SU-DHL-6 (cell line): ENCODE measurements around the gene GUCY1A1.

Experiments used
- CTCF ChIP-seq: fragments of 200-600 bp; sonication (generic); IDR thresholded peaks from one replicate; pipeline ENCODE4 v1.5.1; 2017; ENCODE audit warnings: antibody characterized with exemption, mild to moderate bottlenecking, low read length, moderate library complexity; ENCODE audit not compliant: insufficient read depth, poor library complexity, severe bottlenecking
- EZH2phosphoT487 ChIP-seq: fragments of 200-600 bp; sonication (generic), shearing (Covaris generic); conservative IDR thresholded peaks from 2 replicates; pipeline ENCODE4 v1.6.1; 2018; ENCODE audit warnings: mild to moderate bottlenecking, antibody characterized with exemption, low read length, moderate library complexity, mixed read lengths

- no peak for TF ChIP-seq CTCF
- TF ChIP-seq EZH2phosphoT487, result no peak
These were observed 48.3 kb upstream of the GUCY1A1 start for GRCh38 chr4:155618183-155618838.
